IPS-20b (cell line): ENCODE measurements around the gene NAIF1.

Experiments used
- H3K27ac ChIP-seq: one replicate; pipeline ENCODE4 v1.5.1; 2013; ENCODE audit warnings: low read length
- H3K27me3 ChIP-seq: 2 replicates; pipeline ENCODE4 v1.6.1; 2013; ENCODE audit warnings: mild to moderate bottlenecking, low read length, inconsistent platforms; ENCODE audit not compliant: insufficient read depth
- H3K36me3 ChIP-seq: 2 replicates; pipeline ENCODE4 v1.6.1; 2013; ENCODE audit warnings: low read depth, mild to moderate bottlenecking, inconsistent platforms, low read length, moderate library complexity; ENCODE audit not compliant: insufficient read depth
- H3K4me1 ChIP-seq: 2 replicates; pipeline ENCODE4 v1.6.1; 2013; ENCODE audit warnings: mild to moderate bottlenecking, control low read depth, inconsistent platforms, low read length, moderate library complexity; ENCODE audit not compliant: insufficient read depth
- H3K4me3 ChIP-seq: 2 replicates; pipeline ENCODE4 v1.5.1; 2013; ENCODE audit warnings: mild to moderate bottlenecking, low read length, inconsistent platforms
- H3K9ac ChIP-seq: 2 replicates; pipeline ENCODE4 v1.6.1; 2013; ENCODE audit warnings: low read depth, mild to moderate bottlenecking, inconsistent platforms, low read length, moderate library complexity
- H3K9me3 ChIP-seq: 2 replicates; pipeline ENCODE4 v1.6.1; 2013; ENCODE audit warnings: mild to moderate bottlenecking, low read depth, low read length, inconsistent platforms; ENCODE audit not compliant: insufficient read depth

Gene NAIF1

DNA sequence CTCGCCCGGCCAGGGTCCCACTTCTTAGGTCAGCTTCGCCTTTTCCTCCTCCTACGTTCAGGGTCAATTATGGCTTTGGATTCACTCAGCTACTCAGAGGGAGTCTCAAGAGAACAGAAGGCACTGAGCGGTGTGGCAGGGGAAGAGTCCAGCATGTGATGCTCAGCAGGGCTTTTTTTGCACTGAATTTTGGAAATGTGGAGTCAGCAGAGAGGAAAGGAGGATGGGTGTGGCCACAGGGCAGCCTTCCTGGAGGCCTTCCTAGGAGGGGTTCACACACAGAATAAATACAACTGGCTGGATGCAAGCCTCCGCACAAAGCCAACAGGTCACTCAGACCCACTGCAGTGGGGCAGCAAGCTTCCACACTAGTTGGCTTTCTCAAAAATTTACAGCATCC lies 4.8 kb downstream of the NAIF1 start:
- H3K36me3 ChIP-seq, result no peaks in the 10 kb centered on the region
- H3K4me1 ChIP-seq, result no peaks in the 10 kb centered on the region
- no peak overlapping the region for H3K4me3 ChIP-seq
- H3K9me3 ChIP-seq, result no peaks in the 10 kb centered on the region
- H3K27me3 ChIP-seq, result no peaks in the 10 kb centered on the region
- H3K27ac ChIP-seq, result no peak overlapping the region
- no peak overlapping the region for H3K9ac ChIP-seq

GRCh38 chr9:128061275-128061960 lies 5.7 kb downstream of the NAIF1 start:
- peaks cover 4% of the 10 kb centered on the region; the same call in 1 of the 2 replicates for H3K4me1 ChIP-seq
- H3K9me3 ChIP-seq, result no peaks in the 10 kb centered on the region
- no peak overlapping the region for H3K9ac ChIP-seq
- no peaks in the 10 kb centered on the region for H3K27me3 ChIP-seq
- H3K4me3 ChIP-seq, result no peak overlapping the region
- no peaks in the 10 kb centered on the region for H3K36me3 ChIP-seq
- H3K27ac ChIP-seq, result no peak overlapping the region

DNA sequence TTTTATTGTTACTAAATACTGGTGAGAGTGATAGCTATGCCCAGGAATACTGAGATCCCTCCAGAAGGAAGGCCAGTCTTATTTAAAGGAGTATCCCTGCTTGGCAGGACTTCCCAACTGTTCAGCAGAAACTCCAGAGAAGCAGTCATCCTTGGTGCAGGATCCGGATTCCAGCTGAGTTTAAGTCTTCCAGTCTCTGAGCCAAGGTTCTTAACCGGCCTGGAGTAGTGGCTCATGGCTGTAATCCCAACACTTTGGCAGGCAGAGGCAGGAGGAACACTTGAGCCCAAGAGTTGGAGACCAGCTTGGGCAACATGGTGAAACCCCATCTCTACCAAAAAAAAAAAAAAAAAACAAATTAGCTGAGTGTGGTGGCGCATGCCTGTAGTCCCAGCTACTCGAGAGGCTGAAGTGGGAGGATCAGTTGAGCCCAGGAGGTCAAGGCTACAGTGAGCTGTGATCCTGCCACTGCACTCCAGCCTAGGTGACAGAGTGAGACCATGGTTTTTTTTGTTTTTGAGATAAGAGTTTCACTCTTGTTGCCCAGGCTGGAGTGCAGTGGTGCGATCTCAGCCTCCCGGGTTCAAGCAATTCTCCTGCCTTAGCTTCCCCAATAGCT lies 7.6 kb downstream of the NAIF1 start:
- H3K27me3 ChIP-seq, result no peaks in the 10 kb centered on the region
- no peak overlapping the region for H3K27ac ChIP-seq
- no peak overlapping the region for H3K9ac ChIP-seq
- peaks cover 11% of the 10 kb centered on the region for H3K4me1 ChIP-seq
- no peaks in the 10 kb centered on the region for H3K9me3 ChIP-seq
- H3K4me3 ChIP-seq, result no peak overlapping the region
- no peaks in the 10 kb centered on the region for H3K36me3 ChIP-seq

DNA sequence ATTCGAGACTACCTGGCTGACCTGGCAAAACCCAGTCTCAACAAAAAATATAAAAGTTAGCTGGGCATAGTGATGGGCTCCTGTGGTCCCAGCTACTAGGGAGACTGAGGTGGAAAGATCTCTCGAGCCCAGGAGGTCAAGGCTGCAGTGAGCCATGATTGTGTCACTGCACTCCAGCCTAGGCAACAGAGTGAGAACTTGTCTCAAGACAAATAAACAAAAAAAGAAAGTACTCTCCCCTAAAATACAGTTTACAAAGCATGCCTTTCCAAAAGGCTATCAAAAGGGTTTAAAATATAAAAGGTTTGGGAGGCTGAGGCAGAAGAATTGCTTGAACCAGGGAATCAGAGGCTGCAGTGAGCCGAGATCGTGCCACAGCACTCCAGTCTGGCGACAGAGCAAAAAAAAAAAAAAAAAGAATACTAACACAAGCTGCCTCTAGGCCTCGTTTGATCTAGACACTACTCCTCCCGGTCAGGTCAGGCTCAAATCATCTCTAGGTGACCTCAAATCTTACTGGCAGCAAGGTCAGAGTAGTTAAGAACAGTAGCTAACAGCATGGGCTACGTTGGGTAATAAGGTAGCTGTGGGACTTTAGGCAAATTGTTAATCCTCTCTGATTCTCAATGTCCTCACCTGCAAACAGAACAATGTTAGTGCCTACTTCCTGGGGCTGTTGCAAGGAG lies 9.3 kb downstream of the NAIF1 start:
- Histone ChIP-seq H3K36me3 (no peaks in the 10 kb centered on the region), H3K9me3 (no peaks in the 10 kb centered on the region), H3K27ac (no peak overlapping the region), H3K4me3 (no peak overlapping the region), H3K27me3 (no peaks in the 10 kb centered on the region), H3K4me1 (peaks cover 11% of the 10 kb centered on the region), H3K9ac (no peak overlapping the region)

GRCh38 chr9:128056887-128057723 lies 10.0 kb downstream of the NAIF1 start:
- H3K27ac ChIP-seq, result no peak overlapping the region
- H3K9ac ChIP-seq, result no peak overlapping the region
- peaks cover 11% of the 10 kb centered on the region for H3K4me1 ChIP-seq
- no peak overlapping the region for H3K4me3 ChIP-seq
- no peaks in the 10 kb centered on the region for H3K36me3 ChIP-seq
- no peaks in the 10 kb centered on the region for H3K27me3 ChIP-seq
- H3K9me3 ChIP-seq, result no peaks in the 10 kb centered on the region

- Histone ChIP-seq H3K27ac (no peak overlapping the region), H3K27me3 (no peaks in the 10 kb centered on the region), H3K9me3 (no peaks in the 10 kb centered on the region), H3K9ac (no peak overlapping the region; the same call in 1 of the 2 replicates), H3K36me3 (no peaks in the 10 kb centered on the region), H3K4me1 (peaks cover 11% of the 10 kb centered on the region), H3K4me3 (no peak overlapping the region)
Measured at GRCh38 chr9:128056086-128056485, 11.0 kb downstream of the NAIF1 start.

GRCh38 chr9:128055344-128056040 lies 11.6 kb downstream of the NAIF1 start:
- Histone ChIP-seq H3K36me3 (no peaks in the 10 kb centered on the region), H3K9me3 (no peaks in the 10 kb centered on the region), H3K27me3 (no peaks in the 10 kb centered on the region), H3K27ac (no peak overlapping the region), H3K4me3 (no peak overlapping the region), H3K9ac (no peak overlapping the region; the same call in 1 of the 2 replicates), H3K4me1 (peaks cover 11% of the 10 kb centered on the region)

DNA sequence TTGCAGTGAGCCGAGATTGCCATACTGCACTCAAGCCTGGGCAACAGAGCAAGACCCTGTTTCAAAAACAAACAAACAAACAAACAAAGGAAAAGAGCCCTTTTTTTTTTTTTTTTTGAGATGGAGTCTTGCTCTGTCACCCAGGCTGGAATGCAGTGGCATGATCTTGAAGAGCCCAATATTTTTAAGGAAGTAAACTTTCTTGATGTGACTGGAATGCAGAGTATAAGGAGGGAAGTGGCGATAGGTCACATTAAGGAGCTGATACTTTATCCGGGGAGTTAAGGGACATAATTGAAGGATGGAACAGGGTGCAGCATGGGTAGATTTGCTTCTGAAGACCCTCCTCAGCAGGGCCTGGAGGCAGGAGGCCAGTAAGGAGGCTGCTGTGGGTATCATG lies 13.0 kb downstream of the NAIF1 start:
- H3K9me3 ChIP-seq, result no peaks in the 10 kb centered on the region
- H3K4me3 ChIP-seq, result no peak overlapping the region
- H3K4me1 ChIP-seq, result peaks cover 11% of the 10 kb centered on the region
- no peak overlapping the region for H3K27ac ChIP-seq
- no peak overlapping the region for H3K9ac ChIP-seq
- H3K27me3 ChIP-seq, result no peaks in the 10 kb centered on the region
- H3K36me3 ChIP-seq, result no peaks in the 10 kb centered on the region

DNA sequence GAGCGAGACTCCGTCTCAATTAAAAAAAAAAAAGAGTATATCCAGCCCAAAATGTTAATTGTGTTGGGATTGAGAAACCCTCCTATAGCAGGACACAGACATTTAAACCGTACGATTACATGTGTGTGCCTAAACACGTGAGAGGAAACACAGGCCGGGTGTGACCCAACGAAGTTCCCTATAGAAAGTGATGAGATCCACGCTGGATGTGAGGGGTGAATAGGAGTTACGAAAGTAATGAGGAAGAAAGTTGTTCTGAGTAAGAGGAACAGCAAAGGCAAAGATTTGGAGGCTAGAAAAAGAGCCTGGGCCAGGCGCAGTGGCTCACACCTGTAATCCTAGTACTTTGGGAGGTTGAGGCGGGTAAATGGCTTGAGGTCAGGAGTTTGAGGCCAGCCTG lies 13.6 kb downstream of the NAIF1 start:
- Histone ChIP-seq H3K27ac (no peak overlapping the region), H3K9ac (no peak overlapping the region), H3K36me3 (no peaks in the 10 kb centered on the region), H3K27me3 (no peaks in the 10 kb centered on the region), H3K4me3 (no peak overlapping the region), H3K9me3 (no peaks in the 10 kb centered on the region), H3K4me1 (peaks cover 11% of the 10 kb centered on the region)

DNA sequence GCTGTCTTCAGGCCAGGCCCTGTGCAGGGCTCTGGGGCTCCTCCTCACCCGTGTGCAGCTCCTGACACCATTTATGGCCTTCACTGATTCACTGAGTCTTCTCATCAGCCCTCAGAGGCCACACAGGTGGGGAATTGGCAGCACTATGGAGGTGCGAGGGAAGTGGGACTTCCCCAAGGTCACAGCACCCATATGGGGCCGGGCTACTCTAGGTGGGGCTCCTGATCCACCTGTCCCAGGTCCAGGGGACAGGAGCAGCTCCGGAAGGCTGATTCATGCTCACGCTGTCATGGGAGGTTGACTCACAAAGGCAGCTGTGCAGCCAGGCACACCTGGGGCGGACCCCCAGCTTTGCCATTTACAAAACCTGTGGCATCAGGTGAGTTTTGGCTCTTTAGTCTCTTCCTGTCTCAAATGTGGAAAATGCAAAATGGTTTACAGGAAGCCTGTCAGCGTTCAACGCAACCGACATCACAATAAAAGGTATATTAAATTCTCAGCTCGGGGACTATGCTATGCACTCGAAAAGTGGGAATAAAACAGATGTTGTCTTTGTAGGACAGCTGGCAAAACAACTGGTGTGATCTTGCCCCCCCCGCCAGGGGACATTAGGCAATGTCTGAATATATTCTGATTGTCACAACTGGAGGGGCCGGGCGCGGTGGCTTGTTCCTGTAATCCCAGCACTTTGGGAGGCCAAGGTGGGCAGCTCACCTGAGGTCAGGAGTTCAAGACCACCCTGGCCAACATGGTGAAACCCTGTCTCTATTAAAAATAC lies 15.0 kb downstream of the NAIF1 start:
- Histone ChIP-seq H3K9ac (no peak overlapping the region), H3K27ac (no peak overlapping the region), H3K4me1 (peaks cover 10% of the 10 kb centered on the region), H3K27me3 (no peaks in the 10 kb centered on the region), H3K9me3 (no peaks in the 10 kb centered on the region), H3K36me3 (no peaks in the 10 kb centered on the region), H3K4me3 (no peak overlapping the region)
